ENCODE results near the gene DENND5B.
A peak's percentile ranks its signal among the peaks of the same experiment; 100 is the strongest.
"Not testable (repeated sequence)": the region's sequence is repeated elsewhere in the genome, so short reads cannot be mapped to it uniquely, and the experiment has no call there.

The DENND5B gene

DNA sequence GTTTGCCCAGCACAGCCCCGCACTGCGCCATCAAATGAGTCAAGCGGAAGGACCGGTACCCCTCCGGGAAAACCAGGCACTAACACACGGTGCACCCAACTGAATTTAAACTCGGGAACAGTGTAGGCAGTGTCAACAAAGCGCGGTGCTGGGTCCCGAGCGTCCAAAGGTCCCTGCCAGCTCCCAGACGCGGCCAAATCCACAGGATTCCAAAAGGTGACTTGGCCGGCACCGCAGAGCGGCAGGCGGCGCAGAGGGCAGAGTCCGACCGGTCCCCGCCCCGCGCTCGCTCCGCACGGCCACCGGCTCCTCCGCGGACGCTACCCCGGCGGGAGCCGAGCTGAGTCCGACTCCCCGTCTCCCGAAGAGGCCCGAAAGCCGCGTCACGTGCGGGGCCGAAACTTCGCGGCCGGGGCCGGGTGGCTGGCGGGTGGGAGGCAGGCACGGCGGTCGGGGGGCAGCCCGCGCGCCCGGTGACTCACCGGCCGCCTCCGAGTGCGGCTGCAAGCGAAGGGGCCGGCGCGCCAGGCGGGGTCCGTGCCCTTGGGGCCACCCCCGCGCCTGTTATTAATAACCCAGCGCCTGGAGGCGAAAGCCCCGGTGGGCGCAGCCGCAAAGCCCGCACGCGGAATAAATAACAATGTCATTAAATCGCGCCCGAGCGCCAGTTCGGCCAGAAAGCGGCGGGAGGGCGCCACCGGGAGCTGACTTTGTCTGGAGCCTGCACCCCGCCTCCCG lies 863 bp downstream of the DENND5B start:
- no peak for DNase-seq

DNA sequence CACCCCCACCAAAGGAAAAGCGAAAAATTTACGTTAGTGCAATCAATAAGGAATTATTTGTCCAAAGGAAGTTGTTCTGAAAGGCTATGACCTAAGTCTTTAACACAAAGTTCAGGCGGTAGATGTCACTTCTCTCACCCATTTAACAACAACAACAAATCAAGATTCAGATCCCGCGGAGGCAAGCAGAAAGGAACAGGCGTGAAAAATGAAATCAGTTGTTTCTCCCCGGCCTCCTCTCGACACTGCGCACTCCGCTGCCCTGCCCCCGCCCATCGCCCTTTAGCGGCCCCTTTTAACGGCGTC lies 1.4 kb downstream of the DENND5B start:
- no peak for DNase-seq

DNA sequence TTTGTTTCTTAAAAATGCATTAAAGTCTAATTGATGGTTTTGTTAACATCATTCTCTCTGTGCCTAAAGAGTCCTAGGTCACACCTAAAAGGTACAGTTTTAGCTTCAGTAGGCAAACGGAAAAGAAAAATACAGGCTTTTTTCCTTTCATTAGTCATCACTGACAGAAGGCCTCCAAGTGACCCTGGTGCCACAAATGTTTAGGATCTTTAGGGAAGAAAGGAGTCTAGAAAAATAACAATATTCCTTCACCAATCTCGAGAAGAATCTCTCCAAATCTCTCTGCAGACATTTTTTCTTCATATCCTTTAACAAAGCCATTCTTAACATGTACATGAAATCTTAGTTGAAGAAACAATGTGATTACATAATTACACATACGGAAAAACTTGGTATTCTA lies 2.0 kb downstream of the DENND5B start:
- DNase-seq = no peak

DNA sequence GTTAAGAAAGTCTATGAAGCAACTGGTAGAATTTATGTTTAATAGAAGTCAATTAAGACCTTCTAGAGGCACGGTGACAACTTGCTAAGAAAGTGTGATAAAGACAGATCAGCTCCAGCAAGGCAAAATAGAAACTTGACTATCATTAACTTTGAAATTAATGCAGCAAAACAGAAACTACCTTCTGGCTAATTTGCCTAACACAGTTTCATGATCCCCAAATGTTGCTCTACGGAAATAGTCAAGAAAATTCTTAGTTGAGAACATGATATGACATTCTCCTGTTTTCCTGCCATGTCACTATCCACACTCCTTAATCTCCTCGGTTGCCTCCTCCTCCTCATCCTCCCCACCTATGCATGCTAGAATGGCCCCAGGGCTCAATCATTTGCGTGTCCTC lies 4.2 kb downstream of the DENND5B start:
- no peak for DNase-seq

DNA sequence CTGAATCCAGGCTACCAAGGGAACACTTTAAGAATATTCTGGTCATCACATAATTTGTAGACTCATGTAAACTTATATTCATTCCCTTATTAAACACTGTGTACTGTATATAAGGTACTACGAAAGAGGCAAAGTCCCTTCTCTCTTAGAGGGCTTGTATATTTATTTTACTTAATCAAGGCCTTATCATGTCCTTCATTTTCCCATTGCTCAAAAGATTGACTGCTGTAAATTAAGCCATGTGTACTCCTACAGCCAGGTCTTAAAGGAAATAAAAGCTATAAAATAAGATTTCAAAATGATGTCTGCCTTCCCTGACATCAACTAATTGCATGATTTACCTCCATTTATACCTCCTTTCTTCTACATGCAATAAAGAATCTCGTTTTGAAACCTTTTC lies 5.0 kb downstream of the DENND5B start:
- DNase-seq = no peak

DNA sequence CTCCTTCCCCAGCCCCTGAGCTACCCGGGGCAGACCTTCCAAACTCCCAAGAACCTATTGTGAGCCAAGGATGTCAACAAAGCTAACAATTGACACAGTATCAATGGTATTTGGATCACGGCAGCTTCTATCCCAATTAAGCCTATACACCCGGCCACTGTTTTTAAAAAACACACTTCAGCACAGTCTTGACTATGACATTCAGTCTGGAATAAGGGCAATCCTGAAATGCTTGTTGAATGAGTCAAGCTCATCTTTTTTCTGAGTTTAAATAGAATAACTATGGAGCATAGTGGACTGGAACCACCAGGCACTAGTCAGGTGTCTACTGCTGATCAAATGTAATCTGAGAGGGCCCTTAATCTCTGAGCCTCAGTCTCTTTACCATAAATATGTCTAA lies 5.7 kb downstream of the DENND5B start:
- DNase-seq = no peak

DNA sequence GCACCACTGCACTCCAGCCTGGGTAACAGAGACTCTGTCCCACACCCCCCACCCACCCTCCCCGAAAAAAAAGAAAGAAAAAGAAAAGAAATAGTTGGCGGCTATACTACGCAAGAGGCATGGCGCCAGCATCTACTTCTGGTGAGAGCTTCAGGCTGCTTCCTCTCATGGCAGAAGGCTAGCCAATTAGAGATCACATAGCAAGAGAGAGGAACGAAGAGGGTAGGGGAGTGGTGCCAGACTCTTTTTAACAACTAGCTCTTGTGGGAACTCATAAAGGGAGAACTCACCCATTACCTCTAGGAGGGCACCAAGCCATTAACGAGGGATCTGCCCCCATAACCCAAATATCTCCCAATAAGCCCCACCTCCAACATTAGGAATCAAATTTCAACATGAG lies 6.2 kb downstream of the DENND5B start:
- DNase-seq = no peak

DNA sequence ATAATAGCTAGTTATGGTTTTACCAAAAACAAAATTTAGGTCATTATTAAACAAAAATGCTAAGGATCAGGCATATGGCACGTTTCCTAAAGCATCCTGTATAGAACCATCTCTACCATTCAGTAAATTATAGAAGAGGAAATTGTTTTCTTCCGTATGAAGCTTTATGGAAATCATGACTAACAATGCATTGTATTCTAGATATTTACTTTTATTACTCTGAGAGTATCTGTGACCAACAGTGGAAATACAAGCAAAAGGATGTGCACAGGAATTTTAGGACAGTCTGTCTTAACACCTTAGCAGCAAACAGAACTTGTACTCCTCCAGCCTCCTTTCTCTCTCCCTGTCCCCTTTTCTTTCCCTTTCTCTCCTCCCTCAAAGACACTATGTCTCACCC lies 7.1 kb downstream of the DENND5B start:
- DNase-seq = no peak

DNA sequence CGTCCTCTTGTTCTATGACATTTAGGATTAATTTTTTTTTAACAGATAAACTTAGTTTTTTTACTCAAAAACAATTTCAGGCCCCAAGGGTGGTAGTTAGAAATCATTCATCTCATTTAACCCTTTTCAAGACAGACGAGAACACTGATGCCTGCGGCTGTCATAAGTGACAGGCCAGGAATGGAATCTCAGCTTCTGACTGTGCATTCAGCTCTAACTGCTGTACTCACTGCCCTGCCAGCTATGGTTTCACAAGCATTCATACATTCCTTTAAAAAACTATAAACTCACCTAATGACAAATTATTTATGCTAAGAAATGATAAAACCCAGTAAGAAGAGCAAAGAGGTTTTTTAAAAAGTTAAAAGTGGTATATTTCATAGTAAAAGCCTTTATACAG lies 8.8 kb downstream of the DENND5B start:
- no peak for DNase-seq

DNA sequence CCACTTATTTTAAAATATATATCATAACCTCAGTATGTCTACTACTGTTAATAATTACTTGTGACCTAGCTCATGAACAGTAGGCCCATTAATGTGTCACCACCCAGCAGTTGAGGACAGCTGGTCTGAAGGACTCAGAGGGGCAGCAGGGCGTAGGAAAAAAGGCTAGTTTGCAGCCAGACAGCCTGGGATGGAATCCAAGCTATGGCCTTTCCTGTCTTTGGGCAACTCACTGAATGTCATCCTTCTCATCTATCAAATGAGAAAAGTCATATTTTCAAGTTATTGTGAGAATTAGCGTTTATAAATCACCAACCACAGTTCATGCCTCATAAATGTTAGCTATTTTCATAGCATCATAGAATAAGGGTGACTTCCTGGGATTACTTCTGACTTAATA lies 12.3 kb downstream of the DENND5B start:
- DNase-seq = no peak

DNA sequence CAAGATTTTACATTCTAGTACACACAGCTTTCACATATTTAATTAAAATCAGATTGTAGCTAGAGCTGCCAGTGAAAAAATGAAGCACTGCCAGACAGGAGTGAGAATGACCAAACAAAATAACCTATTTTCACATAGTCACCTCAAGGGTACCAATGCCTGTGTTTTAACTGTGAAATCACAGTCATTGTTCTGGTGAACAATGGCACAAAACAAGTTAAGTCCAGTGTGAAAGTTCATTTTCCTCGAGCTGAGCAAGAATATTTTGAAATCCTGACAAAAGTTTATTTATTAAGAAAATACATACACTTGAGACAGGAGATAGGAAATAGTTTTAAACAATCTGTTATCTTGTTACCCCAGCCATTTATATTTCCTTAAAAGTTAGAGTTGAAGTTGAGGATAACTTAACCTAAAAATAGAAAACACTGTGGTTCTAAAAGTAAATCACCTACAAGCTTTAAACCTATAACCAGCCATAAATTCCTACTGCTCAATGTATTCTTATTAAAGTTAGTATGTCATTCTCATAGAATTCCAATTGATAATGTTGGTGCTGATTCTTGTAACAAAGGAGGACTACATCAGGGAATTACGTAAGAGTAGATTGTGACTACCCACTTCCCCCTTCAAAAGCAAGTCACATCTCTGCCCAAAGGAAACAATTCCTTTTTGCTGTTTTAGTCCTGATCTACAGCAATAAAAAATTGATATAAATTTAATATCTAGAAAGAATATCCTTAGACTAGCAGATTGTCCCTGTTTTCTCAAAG lies 15.9 kb downstream of the DENND5B start:
- no peak for DNase-seq

DNA sequence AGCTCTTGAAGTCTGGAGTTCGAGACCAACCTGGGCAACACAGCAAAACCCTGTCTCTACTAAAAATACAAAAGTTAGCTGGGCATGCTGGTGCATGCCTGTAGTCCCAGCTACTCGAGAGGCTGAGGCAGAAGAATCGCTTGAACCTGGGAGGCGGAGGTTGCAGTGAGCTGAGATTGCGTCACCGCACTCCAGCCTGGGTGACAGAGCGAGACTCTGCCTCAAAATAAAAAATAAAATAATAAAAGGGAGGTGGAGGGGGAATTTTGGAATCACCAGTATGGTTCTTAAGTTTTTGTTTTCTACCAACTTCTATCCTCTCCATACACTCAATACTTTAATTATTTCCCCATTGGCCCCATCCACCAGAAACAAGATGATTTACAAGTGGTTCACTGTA lies 16.6 kb downstream of the DENND5B start:
- DNase-seq = not testable (repeated sequence)

DNA sequence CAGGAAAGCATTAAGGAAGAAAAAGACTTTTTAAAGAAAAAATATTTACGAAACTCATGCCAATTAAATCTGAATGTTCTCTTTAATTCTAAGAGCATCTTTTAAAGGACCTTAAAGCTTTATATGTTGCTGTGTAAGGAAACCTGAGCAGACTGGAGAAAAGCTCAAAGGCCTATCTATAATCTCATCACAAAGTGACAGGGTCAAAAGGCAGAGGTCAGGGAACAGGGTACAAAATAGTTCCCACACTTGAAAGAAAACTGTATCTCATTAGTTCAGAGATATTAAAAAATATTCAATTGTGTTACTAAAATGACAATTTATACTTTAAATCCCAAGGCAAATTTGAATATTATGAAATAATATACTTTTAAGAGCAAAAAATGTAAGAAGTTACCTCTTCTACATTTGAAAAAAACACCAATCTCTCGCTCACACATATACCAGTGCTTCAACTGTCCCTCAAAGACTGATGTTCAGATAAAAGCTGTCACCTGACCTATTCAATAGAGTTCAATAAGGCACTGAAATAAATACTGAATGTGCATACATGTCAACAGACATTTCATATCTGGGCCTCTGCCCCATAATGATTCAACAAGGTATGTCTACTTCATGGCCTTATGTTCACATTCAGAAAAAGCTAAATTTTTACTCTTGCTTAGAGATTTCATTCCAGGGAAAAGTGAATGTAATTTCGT lies 17.9 kb downstream of the DENND5B start:
- DNase-seq = no peak

DNA sequence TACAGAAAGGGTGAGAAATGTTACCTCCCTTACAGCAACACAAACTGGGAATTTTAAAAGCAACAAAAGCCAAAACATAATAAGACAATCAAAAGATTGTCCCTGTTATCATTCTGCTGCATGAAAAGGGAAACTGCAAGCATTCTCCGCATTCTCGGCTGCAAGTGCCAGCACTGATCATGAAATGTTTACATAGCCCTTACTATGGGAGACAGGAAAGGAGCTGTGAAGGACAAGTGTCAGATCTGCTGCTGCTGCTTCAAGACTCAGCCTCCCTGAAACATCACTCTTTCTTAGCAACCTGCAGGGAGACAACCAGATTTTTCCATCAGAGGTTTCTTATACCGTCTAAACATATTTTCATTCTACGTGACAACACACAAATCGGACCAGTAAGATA lies 20.1 kb downstream of the DENND5B start:
- DNase-seq = no peak

DNA sequence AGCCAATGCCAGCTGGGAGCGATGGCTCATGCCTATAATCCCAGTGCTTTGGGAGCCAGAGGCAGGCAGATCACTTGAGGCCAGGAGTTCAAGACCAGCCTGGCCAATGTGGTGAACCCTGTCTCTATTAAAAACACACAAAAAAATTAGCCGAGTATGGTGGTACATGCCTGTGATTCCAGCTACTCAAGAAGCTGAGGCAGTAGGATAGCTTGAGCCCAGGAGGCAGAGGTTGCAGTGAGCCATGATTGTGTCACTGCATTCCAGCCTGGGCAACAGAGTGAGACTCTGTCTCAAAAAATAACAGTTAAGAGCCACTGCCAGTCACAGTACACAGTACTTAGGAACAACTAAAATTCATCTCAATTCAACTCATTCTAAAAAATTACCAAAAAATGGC lies 21.4 kb downstream of the DENND5B start:
- DNase-seq = not testable (repeated sequence)

DNA sequence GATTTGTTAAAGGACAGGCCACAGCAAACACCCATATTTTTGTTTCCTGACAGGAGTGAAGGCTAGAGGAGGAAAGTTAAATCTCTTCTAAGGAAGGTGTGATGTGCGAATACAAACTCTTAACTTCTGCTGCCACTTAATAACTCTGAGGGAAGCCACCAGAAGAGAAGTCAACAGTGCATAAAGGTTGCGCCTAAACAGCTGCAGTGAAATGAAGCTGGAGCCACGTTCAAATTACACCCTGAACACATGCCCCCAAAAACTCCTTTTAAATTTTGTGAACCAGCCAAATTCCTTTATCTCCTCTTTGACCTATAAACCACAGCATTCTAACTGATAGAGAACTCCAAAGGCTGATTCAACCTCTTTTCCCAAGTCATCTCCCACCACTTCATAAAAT lies 22.4 kb downstream of the DENND5B start:
- no peak for DNase-seq

DNA sequence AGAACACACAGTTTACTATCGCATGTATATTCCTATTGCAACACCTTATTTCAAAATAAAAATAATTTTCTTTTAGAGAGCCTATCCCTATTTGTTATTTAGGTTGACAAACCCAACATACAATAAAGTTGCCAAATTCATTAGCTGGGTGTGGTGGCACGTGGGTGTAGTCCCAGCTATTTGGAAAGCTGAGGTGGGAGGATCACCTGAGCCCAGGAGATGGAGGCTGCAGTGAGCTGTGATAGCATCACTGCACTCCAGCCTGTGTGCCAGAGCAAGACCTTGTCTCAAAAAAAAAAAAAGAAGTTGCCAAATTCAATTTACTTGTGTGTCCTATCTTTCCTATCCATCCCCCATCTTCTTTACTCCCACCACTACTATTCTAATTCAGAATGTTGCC lies 23.9 kb downstream of the DENND5B start:
- no peak for DNase-seq

DNA sequence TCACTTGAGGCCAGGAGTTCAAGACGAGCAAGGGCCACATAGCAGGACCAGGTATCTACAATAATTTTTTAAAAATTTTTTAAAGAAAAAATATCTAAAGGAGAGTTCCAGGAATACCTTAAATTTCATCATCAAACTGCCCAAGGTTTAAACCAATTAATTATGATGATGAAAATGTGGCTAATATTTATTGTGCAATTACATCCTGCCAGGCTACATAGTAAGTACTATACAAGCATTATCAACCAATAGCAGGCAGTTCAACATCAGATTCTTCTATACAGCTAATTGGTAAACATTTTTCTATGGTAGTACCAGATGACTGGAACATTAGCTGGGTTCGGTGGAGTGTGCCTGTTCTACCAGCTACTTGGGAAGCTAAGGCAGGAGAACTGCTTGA lies 24.4 kb downstream of the DENND5B start:
- DNase-seq = no peak

DNA sequence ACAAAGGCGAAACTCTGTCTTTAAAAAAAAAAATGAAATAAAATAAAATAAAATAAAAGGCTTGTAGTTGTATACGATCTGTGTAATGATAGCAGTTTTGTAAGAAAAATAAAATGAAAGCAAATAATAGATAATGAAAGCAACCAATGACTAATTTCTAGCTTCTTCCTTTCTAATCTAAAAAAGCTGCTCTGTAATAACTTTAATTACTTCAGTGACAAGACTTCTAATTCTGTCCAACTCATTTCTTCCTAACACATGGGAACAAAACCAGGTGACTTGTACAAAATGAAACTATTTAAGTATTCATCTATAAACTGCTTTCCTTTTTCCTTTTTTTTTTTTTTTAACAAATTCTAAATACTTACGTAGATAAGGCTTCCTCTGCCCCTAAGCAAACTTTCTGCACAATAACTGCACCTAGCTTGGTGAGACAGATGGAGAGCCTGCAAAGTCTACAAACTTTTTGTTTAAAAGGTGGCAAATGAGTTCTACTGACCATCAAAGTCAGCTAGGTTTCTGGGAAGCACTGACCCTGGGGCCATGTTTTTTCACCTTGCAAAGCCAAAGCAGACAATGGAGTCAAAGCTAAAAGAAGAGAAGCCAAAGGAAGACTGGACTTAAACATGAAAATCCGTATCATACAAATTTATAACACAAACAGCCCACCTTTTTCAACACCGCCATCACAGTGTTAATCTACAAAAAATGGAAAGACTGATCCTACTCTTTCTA lies 28.2 kb downstream of the DENND5B start:
- peak; percentile 22 for DNase-seq

DNA sequence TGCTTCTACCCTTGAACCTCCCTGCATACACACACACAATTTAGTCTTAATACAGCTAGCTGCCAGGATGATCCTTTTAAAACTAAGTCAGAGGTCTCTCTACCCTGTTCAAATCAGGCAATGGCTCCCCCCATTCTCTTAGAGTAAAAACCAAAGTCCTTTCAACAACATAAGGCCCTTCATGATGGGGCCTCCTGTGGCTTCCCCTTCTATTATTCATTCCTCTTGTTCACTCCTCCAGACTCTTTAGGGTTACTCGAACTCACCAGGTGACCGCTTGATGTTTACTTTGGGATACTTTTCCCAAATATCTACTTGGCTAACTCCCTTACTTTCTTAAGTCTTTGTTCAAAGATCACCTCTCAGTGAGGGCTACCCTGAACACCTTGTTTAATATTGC lies 30.4 kb downstream of the DENND5B start:
- no peak for DNase-seq

DNA sequence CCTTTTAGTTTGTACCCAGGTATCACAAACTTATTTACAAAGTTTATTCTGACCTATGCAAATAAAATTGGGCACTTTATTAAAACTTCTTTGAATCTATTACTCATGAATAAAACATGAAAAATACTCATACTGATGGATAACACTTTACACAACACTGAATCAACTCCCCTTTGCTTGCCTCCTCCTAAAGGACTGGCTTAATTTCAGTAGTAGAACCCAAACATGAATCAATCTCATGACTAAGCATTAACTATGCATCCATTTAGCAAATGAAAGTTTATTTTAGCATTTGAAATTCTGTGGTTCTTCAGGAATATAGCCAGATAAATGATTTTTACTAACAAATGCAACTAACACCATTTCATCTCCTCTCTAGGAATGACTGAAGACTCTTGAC lies 32.4 kb downstream of the DENND5B start:
- no peak for DNase-seq

DNA sequence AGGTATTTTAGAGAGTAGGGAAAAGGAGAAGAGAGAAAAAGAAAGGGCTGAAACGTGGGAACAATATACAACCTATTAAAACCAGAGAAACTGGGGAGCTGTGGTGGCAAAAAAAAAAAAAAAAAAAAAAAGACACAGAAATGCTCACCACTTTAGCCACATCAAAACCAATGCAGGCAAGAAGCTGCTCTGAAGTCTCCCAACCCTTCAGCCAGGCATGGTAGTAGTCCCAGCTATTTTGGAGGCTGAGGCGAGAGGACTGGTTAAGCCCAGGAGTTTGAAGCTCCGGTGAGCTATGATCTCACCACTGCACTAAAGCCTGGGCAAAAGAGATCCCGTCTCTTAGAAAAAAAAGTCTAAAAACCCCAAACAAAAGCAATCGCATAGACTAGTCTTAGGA lies 33.2 kb downstream of the DENND5B start:
- DNase-seq = no peak

DNA sequence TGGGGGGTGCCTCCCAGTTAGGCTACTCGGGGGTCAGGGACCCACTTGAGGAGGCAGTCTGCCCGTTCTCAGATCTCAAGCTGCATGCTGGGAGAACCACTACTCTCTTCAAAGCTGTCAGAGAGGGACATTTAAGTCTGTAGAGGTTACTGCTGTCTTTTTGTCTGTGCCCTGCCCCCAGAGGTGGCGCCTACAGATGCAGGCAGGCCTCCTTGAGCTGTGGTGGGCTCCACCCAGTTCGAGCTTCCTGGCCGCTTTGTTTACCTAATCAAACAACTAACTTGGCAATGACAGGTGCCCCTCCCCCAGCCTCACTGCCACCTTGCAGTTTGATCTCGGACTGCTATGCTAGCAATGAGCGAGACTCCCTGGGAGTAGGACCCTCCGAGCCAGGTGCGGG lies 35.5 kb downstream of the DENND5B start:
- DNase-seq = not testable (repeated sequence)

DNA sequence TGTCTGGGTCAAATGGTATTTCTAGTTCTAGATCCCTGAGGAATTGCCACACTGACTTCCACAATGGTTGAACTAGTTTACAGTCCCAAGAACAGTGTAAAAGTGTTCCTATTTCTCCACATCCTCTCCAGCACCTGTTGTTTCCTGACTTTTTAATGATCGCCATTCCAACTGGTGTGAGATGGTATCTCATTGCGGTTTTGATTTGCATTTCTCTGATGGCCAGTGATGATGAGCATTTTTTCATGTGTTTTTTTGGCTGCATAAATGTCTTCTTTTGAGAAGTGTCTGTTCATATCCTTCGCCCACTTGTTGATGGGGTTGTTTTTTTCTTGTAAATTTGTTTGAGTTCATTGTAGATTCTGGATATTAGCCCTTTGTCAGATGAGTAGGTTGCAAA lies 40.3 kb downstream of the DENND5B start:
- not testable (repeated sequence) for DNase-seq

All from activated CD4-positive, alpha-beta T cell treated with anti-CD3 and anti-CD28 coated beads, Interleukin-2, amount 50 U/mL, for 16 hours (primary cell).